Omental fat pad (tissue), 4 donors: ENCODE measurements around the gene B3GAT2. TPM values are rescaled to one million over a fixed set of nuclear protein-coding genes. Genes with fewer than 3 reads are reported as not detected.

Source experiments
- ATAC-seq: fragments of 150-250 bp; one replicate; pipeline ENCODE4 v1.9.1; 2016; ENCODE audit warnings: mild to moderate bottlenecking, moderate library complexity; ENCODE audit not compliant: low FRiP score
- DNase-seq: peaks from one replicate; pipeline ENCODE4 v3.0.0-alpha.2; 2019; ENCODE audit warnings: low spot score
- total RNA-seq, 4 donors: library from RNA; depleted of rRNA; stranded (reverse); fragments of >200 nt; gene quantifications; one replicate each; pipeline ENCODE4 v1.1.0, GENCODE V29; 2016
- TF ChIP-seq, protein P1 (sequence below), 3 donors: fragments of 450-650 bp; IDR thresholded peaks; one replicate each; pipeline ENCODE4 v1.5.1; 2016 to 2017; ENCODE audit warnings: antibody characterized with exemption in 3 of 3, mild to moderate bottlenecking in 3 of 3, moderate library complexity in 2 of 3

Gene B3GAT2
- total RNA-seq, 4 donors from 2014 or later: 0.12 to 0.16 TPM; not detected in 2

- TF ChIP-seq, protein P1, sequence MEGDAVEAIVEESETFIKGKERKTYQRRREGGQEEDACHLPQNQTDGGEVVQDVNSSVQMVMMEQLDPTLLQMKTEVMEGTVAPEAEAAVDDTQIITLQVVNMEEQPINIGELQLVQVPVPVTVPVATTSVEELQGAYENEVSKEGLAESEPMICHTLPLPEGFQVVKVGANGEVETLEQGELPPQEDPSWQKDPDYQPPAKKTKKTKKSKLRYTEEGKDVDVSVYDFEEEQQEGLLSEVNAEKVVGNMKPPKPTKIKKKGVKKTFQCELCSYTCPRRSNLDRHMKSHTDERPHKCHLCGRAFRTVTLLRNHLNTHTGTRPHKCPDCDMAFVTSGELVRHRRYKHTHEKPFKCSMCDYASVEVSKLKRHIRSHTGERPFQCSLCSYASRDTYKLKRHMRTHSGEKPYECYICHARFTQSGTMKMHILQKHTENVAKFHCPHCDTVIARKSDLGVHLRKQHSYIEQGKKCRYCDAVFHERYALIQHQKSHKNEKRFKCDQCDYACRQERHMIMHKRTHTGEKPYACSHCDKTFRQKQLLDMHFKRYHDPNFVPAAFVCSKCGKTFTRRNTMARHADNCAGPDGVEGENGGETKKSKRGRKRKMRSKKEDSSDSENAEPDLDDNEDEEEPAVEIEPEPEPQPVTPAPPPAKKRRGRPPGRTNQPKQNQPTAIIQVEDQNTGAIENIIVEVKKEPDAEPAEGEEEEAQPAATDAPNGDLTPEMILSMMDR (IDR thresholded peaks at IDR 0.05): no peak
- ATAC-seq (no peak), DNase-seq (no peak)
These were observed 143.0 kb downstream of the B3GAT2 start for GRCh38 chr6:70813885-70814284.

GRCh38 chr6:70811788-70812187 lies 145.1 kb downstream of the B3GAT2 start:
- DNase-seq (no peak), ATAC-seq (no peak)
- TF ChIP-seq, protein P1 (IDR thresholded peaks at IDR 0.05): no peak
